Kidney (tissue), 14 donors: ENCODE measurements around the gene PRCC. TPM values are rescaled to one million over a fixed set of nuclear protein-coding genes. Genes with fewer than 3 reads are reported as not detected.

Experiments used
- DNase-seq, 5 donors: peaks; one replicate each; pipeline ENCODE4 v3.0.0-alpha.2; 2013 to 2020
- FAIRE-seq: peaks from 2 replicates; lab custom pipeline; 2012; peaks lifted over from hg19 to GRCh38; lab: Jason Lieb, UNC
- H3K27ac ChIP-seq, 2 donors: one replicate each; pipeline ENCODE4 v1.7.0; 2013; ENCODE audit warnings: low read depth in 2 of 2, low read length in 2 of 2, inconsistent platforms in 1 of 2
- H3K27me3 ChIP-seq: one replicate; pipeline ENCODE4 v1.7.1; 2013; ENCODE audit warnings: low read length, inconsistent platforms; ENCODE audit not compliant: control insufficient read depth, insufficient read depth
- H3K36me3 ChIP-seq, 3 donors: one replicate each; pipeline versions ENCODE4 v1.7.0 to v1.7.1; 2013; ENCODE audit warnings: low read length in 3 of 3, control low read depth in 1 of 3, inconsistent platforms in 1 of 3; ENCODE audit not compliant: insufficient read depth in 3 of 3, control insufficient read depth in 2 of 3
- H3K4me1 ChIP-seq, 3 donors: one replicate each; pipeline versions ENCODE4 v1.7.0 to v1.7.1; 2013; ENCODE audit warnings: low read length in 3 of 3, inconsistent platforms in 1 of 3, low read depth in 1 of 3; ENCODE audit not compliant: control insufficient read depth in 2 of 3, insufficient read depth in 2 of 3
- H3K4me3 ChIP-seq, 3 donors: one replicate each; pipeline versions ENCODE4 v1.7.0 to v1.8.1; 2013; ENCODE audit warnings: low read length in 3 of 3, control low read depth in 1 of 3, inconsistent platforms in 1 of 3
- H3K9ac ChIP-seq, 3 donors: one replicate each; pipeline versions ENCODE4 v1.7.0 to v1.7.1; 2013; ENCODE audit warnings: low read length in 3 of 3, control low read depth in 1 of 3, inconsistent platforms in 1 of 3
- H3K9me3 ChIP-seq, 3 donors: one replicate each; pipeline versions ENCODE4 v1.7.0 to v1.7.1; 2013; ENCODE audit warnings: low read length in 3 of 3, control low read depth in 1 of 3, inconsistent platforms in 1 of 3; ENCODE audit not compliant: control insufficient read depth in 2 of 3, insufficient read depth in 1 of 3
- intact Hi-C: fragments of 100-400 bp; cut with DNase I; formaldehyde crosslinking; loops from one replicate; pipeline ENCODE4 v1.11.1; 2022
- polyA plus RNA-seq: library from polyadenylated mRNA; stranded (reverse); fragments of 350-450 nt; fragmentation: Illumina TruSeq; extraction: RNeasy Lipid Tissue Mini Kit (QIAGEN cat#74804); gene quantifications from one replicate; pipeline ENCODE4 v1.2.3, GENCODE V29; 2014; ENCODE audit warnings: low read depth, low replicate concordance; ENCODE audit not compliant: insufficient read depth
- total RNA-seq: library from RNA; stranded (reverse); fragmentation: NEBNext Ultra II Directional; extraction: Animal tissue kit (Norgen Biotek cat#: 25700); gene quantifications from one replicate; pipeline ENCODE4 v1.2.1, GENCODE V29; 2021
- TF ChIP-seq, protein P1 (sequence below): IDR thresholded peaks from 3 replicates; pipeline ENCODE4 v1.5.1; 2012; ENCODE audit warnings: mild to moderate bottlenecking, moderate library complexity, borderline replicate concordance; ENCODE audit not compliant: insufficient read depth; ENCODE audit errors: extremely low read depth
- donor health status: control.
- donor health status: control.
- donor health status: control.
- donor health status: control.
- donor health status: control.
- donor health status: DM: yes; HTN: yes; CAD: no.
- donor health status: Normal renal cell carcinoma (clear cell type).

PRCC gene
- total and polyA plus RNA-seq, 2 donors from 2014 or later: 50.5 to 52.8 TPM

GRCh38 chr1:156836892-156837291 lies 69.6 kb downstream of the PRCC start:
- FAIRE-seq: no peak
- peaks cover 2% of the 10 kb centered on the region for H3K27me3 ChIP-seq

GRCh38 chr1:156838972-156839371 lies 71.6 kb downstream of the PRCC start:
- DNase-seq (peak in 4 of 5 donors; percentile 52 to 76 (median 58)), FAIRE-seq (no peak)
- Histone ChIP-seq H3K9me3 (no peaks in the 10 kb centered on the region), H3K4me1 (no peaks in the 10 kb centered on the region), H3K36me3 (no peaks in the 10 kb centered on the region), H3K27me3 (peaks cover 8% of the 10 kb centered on the region), H3K27ac (no peak overlapping the region), H3K4me3 (no peak overlapping the region), H3K9ac (no peak overlapping the region)
- intact Hi-C loops: no loop called here
- TF ChIP-seq, protein P1, sequence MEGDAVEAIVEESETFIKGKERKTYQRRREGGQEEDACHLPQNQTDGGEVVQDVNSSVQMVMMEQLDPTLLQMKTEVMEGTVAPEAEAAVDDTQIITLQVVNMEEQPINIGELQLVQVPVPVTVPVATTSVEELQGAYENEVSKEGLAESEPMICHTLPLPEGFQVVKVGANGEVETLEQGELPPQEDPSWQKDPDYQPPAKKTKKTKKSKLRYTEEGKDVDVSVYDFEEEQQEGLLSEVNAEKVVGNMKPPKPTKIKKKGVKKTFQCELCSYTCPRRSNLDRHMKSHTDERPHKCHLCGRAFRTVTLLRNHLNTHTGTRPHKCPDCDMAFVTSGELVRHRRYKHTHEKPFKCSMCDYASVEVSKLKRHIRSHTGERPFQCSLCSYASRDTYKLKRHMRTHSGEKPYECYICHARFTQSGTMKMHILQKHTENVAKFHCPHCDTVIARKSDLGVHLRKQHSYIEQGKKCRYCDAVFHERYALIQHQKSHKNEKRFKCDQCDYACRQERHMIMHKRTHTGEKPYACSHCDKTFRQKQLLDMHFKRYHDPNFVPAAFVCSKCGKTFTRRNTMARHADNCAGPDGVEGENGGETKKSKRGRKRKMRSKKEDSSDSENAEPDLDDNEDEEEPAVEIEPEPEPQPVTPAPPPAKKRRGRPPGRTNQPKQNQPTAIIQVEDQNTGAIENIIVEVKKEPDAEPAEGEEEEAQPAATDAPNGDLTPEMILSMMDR: peak; percentile 78

More at GRCh38 chr1:156836892-156837291, 69.6 kb downstream of the PRCC start:
- peak in 1 of 5 donors; percentile 22 for DNase-seq
- H3K36me3 ChIP-seq: no peaks in the 10 kb centered on the region
- no peak overlapping the region for H3K27ac ChIP-seq
- TF ChIP-seq, protein P1: no peak
- intact Hi-C loops: no loop called here
- H3K9ac ChIP-seq: no peak overlapping the region
- no peaks in the 10 kb centered on the region for H3K9me3 ChIP-seq
- H3K4me1 ChIP-seq: no peaks in the 10 kb centered on the region
- no peak overlapping the region for H3K4me3 ChIP-seq

GRCh38 chr1:156839426-156840109 lies 72.2 kb downstream of the PRCC start:
- Histone ChIP-seq H3K9ac (no peak overlapping the region), H3K4me3 (no peak overlapping the region), H3K4me1 (no peaks in the 10 kb centered on the region), H3K27ac (no peak overlapping the region), H3K9me3 (no peaks in the 10 kb centered on the region), H3K36me3 (no peaks in the 10 kb centered on the region), H3K27me3 (peaks cover 12% of the 10 kb centered on the region)
- TF ChIP-seq, protein P1: no peak
- DNase-seq (peak in 2 of 5 donors; percentile 27 to 42), FAIRE-seq (no peak)
- intact Hi-C loops: no loop called here
